SK-MEL-5 (cell line): ENCODE results near the gene SLC6A19. TPM values are rescaled to one million over a fixed set of nuclear protein-coding genes. Genes with fewer than 3 reads are reported as not detected.

Experiments
- DNase-seq: peaks from one replicate; pipeline ENCODE4 v3.0.0-alpha.2; 2016; ENCODE audit warnings: low read depth, low spot score
- in situ Hi-C: cut with HindIII; loops from 2 replicates; pipeline ENCODE4 v1.10.0; 2016; ENCODE audit warnings: low sequenced_read_pairs, high pct_unique_total_duplicates, low pct_unique_long_range_greater_than_20kb
- total RNA-seq: library from RNA; depleted of rRNA; stranded (reverse); fragments of >200 nt; shearing (Covaris generic); gene quantifications from 2 replicates; pipeline ENCODE4 v1.2.3, GENCODE V29; 2014; rRNA removed

Gene SLC6A19
- total RNA-seq, 1 experiment from 2014 or later: not detected

DNA sequence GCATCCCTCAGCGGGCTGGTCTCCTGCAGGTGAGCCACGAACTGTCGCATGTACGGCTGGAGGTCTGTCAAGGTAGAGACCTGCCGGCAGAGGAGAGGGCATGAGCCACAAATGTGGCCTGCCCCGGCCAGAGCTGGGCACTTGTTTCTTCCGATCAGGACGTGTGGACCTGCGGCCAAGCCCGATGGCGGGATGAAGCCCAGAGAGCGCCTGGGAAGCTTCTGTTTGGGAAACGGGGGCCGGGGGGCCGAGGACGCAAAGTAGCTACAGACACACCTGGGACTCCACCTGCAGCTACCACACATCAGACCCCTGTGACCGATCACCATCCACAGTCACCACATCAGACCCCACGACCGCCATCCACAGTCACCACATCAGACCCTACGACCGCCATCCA lies 70.8 kb downstream of the SLC6A19 start:
- in situ Hi-C loops: no loop called here
- no peak for DNase-seq

DNA sequence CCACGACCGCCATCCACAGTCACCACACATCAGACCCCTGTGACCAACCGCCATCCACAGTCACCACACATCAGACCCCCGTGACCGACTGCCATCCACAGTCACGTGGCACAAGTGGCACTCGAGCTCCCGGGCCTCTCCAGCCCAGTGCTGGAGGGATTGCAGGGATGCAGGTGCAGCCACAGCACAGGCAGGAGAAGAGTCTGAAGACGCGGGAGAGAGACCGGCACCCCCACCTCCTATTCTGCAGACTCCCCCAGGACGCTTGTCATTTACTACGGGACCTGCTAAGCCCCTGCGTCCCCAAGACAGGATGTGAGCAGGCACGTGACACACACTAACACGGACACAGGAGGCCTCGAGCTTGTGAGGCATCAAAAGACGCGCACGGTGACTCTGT lies 72.3 kb downstream of the SLC6A19 start:
- no peak for DNase-seq
- in situ Hi-C loops: no loop called here

DNA sequence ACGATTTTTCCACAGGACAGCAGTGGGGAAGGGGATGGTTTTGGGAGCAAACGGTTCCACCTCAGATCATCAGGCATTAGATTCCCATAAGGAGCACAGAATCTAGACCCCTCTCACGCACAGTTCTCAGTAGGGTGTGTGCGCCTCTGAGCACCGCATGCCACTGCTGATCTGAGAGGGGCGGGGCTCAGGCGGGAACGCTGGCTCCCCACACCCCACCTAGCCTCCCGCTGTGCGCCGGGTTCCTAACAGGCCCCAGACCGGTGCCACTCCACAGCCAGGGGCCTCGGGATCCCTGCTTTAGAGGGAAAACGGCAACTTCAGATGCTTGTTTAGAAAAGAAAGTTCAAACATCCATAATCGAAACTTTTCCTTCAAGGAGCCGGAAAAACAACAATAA lies 73.1 kb downstream of the SLC6A19 start:
- in situ Hi-C loops: no loop called here
- no peak for DNase-seq

Other genes starting within 250 kb of the SLC6A19 start
- 1.9 and 3.0 TPM in 2 replicates for gene NKD2, start 192.8 kb upstream of the SLC6A19 start, total RNA-seq
- 11.6 and 12.1 TPM in 2 replicates for gene SLC12A7, start 89.5 kb upstream of the SLC6A19 start, total RNA-seq
- gene SLC6A18, start 23.8 kb downstream of the SLC6A19 start, total RNA-seq: not detected in 2 replicates
- gene TERT, start 93.5 kb downstream of the SLC6A19 start, total RNA-seq: 0.35 and 0.42 TPM in 2 replicates
- gene CLPTM1L, start 143.5 kb downstream of the SLC6A19 start, total RNA-seq: 587 and 632 TPM in 2 replicates
- gene SLC6A3, start 243.8 kb downstream of the SLC6A19 start, total RNA-seq: not detected in 2 replicates